OCI-M2 (cell line): ENCODE measurements around the gene RAB6C.
"Not testable (repeated sequence)": the region's sequence is repeated elsewhere in the genome, so short reads cannot be mapped to it uniquely, and the experiment has no call there.

Experiments used
- DNase-seq: peaks from one replicate; lab custom pipeline; 2025; ENCODE audit not compliant: unreplicated experiment; lab: John Stamatoyannopoulos, UW

Gene RAB6C

DNA sequence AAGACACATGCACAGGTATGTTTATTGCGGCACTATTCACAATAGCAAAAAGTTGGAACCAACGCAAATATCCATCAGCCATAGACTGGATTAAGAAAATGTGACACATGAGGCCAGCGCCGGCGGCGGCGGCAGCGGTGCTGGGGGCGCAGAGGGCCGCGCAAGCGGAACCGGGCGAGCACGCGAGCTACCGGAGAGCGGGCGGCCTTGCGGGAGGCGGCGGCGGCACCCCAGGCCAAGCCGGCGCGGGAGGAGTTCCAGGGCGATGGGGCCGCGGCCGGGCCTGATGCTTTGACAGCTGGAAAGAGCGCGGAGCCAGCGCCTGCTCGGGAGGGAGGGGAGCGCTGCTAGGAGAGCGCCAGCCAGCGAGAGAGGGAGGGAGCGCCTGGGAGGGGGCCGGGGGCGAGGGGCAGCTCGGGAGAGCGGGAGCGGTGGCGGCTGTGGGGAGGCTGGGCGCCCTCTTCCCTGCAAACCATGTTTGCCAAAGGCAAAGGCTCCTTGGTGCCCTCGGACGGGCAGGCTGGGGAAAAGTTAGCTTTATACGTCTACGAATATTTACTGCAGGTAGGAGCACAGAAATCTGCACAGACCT lies 13.0 kb downstream of the RAB6C start:
- not testable (repeated sequence) for DNase-seq

DNA sequence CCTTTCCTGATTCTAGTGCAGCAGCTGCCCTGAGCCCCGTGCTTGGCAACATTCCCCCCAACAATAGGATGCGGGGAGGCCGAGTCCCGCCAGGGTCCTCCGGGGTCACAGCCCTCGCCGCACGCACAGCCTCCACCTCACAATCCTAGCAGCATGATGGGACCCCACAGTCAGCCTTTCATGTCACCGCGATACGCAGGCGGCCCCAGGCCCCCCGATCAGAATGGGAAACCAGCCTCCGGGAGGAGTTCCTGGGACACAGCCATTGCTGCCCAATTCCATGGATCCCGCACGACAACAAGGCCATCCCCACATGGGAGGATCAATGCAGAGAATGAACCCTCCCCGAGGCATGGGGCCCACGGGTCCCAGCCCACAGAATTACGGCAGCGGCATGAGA lies 13.7 kb downstream of the RAB6C start:
- not testable (repeated sequence) for DNase-seq

DNA sequence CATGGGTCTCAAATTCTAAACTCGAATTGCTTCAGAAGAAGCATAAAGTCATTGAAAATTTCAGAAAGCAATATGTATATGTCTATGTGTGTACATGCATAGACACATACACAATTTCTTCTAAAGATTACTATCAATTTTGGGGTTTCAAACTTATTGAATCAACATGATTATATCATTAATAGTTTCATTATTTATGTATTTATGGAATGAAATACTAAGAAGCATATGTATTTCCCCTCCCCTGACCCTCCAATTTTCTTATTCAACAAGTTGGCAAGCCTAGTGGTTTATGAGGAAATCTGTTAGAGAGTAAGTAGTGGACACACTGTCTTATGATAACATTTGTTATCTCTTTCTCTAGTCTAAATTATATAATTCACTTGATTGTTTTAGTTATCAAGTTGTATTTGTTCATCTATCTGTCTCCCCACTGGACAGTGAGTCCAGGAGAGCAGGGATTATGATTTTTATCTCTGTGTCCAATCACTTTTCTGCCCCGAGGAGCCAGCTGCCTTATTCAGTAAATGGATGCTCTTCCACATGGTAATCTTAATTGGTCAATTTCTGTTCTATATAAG lies 17.3 kb downstream of the RAB6C start:
- DNase-seq, result not testable (repeated sequence)

DNA sequence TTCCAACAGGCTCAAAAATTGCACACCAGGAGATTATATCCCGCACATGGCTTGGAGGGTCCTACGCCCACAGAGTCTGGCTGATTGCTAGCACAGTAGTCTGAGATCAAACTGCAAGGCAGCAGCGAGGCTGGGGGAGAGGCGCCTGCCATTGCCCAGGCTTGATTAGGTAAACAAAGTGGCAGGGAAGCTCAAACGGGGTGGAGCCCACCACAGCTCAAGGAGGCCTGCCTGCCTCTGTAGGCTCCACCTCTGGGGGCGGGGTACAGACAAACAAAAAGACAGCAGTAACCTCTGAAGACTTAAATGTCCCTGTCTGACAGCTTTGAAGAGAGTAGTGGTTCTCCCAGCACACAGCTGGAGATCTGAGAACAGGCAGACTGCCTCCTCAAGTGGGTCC lies 19.3 kb downstream of the RAB6C start:
- DNase-seq, result not testable (repeated sequence)

DNA sequence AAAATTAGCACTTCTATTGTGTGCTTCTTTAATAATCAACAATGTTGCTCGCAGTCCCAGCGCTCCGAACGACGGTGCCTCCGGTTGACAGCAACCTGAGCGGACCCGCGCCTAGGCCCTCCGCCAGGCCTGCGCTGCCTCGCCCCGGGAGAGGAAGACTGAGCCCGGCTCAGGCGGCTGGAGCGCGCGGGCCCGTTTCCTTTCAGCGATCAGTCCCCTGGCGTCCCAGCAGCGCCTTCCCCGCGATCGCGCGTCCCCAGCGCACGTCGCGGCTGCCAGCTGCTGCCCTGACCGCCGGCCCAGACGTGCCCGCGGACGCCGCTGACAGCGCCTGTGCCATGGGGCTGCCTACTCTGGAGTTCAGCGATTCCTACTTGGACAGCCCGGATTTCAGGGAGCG lies 26.4 kb downstream of the RAB6C start:
- not testable (repeated sequence) for DNase-seq

DNA sequence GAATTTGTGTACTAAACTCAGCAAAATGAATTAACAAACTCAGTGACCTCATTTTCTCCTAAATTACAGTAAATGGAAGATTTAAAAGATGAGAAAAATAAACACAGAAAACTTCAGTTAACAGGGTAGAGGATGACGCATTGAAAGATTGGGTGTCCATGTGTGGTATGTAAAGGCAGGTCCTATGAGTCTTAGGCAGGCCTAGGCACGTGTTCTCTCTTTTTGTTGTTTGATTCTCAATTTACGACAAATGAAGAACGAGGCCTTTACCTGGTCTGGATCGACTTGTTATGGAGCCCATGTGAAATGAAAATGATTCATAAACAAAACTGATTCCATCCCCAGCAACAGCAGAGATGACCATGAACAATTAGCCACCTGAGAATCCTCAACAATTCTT lies 37.2 kb downstream of the RAB6C start:
- DNase-seq, result not testable (repeated sequence)

DNA sequence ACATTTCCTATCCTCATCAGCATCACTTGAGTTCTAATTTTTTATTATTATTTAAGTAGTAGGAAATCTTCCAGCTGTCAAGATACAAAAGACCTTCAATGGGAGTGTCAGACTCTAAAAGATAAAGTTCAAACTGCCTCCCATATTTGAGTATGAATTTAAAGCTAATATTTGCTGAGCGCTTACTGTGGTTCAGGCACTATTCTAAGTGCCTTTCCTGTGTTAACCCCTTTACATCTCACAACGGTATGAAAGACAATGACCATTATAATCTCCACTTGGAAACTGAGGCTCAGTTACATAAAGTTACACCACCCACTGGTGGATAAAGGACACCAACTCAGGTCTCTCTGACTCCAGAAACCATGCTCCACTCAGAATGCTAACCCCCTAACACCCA lies 39.9 kb downstream of the RAB6C start:
- no peak for DNase-seq

DNA sequence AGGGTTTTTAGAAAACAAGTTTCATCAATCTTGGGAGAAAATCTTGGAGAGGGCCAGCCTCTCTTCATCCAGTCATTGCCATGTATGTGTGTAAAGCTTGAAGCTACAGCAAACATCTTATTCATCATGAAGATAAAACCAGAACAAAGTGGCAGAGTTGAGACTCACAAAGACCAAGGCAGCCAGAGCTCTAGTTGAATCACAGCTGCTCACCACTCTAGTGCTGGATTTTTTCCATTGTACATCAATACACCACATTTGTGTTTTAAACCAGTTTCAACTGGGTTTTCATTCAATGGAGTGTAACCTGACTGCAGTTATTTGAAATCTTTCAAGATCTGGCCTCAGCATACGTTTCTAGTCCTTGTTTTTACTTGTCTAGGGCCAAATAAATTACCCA lies 40.6 kb downstream of the RAB6C start:
- DNase-seq, result not testable (repeated sequence)

DNA sequence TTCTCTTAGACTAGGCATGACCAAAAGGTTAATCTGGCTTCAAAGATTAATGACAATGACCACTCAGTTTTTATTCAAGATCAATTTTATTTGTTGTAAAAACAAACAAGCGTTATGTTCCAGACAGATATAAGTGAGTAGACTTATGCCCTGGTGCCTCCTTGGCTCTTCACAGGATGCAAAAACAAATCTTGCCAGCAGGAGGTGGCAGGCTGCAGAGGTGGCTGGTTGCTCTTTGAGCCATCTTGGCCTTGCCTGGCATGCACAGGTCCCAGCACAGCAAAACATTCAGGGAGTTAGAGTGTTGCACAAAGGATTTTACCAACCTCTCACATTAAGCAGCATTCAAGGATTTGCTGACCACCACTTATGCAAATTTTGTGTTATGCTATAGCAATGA lies 46.5 kb downstream of the RAB6C start:
- not testable (repeated sequence) for DNase-seq
